ENCODE data around the gene SGIP1.

SGIP1 gene

DNA sequence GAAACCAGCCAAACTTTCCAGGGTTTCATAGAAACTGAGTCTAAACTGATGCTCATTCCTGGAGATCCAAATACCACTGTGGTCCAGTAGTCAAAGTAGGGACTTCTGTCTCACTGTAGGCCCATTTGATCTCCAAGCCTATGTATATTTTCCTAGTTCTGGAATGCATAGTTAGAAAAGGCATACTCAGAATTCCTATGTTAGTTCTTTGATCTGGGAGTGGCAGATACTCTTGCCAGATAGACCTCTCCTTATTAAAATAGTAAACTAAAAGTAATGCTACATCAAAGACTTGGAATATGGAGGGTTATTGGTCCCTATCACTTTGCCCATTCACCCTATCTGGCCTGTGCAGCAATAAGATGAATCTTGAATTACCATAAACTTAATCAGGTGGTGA is 10.4 kb upstream of the SGIP1 start:
- DNase-seq (ENCODE audit: low read depth in 2 of 2): no peak

DNA sequence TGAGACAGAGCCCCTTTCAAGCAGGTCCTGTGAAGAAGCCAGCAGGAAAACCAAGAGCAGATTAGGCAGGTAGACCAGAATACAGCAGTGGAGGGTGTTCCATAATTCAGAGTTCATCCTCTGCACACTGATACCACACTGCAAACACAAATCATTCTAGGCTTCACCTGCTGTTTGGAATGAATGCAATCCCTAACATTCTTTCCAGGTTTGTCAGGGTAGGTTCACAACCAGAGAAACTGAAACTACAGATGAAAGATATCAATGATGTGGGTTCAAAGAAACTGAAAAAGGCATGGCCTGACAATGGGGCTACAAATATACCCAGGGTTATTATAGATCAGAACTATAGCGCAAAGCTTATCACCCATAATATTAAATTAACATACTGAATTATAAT is 8.9 kb upstream of the SGIP1 start:
- DNase-seq (ENCODE audit: low read depth in 2 of 2): no peak

DNA sequence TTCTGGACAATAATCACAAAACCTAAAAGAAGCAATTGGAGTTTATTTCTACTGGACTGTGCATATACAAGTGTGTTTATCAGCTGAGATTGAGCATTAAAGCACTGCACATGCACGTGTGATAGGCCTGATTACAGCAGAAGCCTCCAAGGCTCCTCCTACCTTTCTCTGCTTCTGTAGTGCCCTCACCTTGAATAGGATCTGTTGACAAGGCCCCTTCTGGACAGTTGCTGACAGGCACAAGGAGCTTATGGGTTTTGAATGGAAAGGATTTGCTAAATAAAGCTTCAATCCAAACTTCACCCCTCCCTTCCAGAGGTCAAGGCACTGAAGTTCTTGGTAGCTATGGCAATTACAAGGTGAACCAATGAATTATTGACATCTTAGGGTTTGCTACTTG is 7.9 kb upstream of the SGIP1 start:
- DNase-seq (ENCODE audit: low read depth in 2 of 2): no peak

DNA sequence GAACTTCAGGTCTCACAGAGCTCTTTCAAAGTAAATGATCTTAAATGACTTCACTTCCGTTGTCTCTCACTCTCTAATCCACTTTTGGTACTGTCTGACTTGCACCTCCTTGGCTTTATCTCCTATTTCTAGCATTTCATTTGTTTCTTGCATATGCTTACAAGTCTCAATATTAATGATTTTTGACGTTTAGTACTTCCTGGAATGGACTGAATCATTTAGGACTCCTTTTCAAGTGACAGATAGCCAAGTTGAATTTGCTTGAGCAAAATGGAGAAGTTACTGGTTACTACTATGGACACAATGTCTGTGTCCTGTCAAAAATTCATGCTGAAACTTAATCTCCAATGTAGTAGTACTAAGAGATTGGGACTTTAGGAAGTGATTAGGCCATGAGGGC is 7.0 kb upstream of the SGIP1 start:
- DNase-seq (ENCODE audit: low read depth in 2 of 2): no peak

DNA sequence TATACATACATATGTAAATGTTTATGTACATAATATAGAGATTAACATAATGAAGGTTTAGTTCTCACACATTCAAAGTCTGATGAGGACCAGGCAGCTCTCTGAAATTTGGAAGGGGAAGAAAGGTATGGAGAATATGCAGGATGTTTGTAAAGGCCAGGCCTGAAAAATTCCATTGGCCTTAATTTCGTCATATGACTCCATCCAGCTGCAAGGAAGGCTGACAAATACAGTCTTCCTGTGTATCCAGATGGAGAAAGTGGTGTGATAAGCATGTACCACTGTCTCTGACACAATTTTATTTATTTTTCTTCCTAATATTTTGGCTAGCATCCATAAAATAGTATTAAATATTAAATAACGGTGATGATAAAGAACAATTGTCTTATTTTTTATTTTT is 6.3 kb upstream of the SGIP1 start:
- no peak for DNase-seq (ENCODE audit: low read depth in 2 of 2)

DNA sequence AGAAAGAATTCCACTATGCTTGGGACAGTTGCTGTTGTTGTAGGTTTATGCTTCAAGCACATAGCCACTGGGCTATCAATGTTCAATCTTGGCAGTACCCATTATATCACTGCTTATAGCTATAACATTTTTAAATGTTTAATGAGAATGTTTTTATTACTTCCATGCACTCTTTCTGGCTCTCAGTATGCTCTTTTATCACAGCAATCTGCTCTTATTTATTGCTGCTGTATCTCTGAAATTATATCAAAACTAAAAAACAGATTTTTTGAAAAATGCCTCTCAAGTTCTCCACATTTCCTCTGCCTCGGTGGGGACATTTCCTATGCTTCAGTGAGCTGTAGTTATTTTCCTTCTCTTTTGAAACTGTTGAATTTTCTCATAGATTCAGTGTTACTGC is 5.4 kb upstream of the SGIP1 start:
- no peak for DNase-seq (ENCODE audit: low read depth in 2 of 2)

DNA sequence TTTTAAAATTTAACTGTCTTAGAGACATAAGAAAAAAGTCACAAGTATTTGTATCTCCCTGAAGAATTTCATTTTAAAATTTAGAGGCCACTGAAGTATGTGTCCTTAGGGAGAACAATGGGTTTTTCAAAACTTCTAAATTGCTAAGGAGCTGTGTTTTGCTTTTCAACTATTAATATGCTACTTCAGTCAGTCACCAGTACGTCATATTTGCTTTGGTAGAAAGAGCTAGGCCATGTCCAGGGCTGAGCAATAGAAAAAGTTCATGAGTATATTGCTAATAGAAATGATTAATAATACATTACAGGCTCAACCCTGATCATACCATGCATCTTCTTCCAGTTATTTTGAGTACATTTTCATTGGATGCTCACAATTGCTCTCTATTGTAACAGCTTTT is 1.7 kb upstream of the SGIP1 start:
- DNase-seq (ENCODE audit: low read depth in 2 of 2): no peak

DNA sequence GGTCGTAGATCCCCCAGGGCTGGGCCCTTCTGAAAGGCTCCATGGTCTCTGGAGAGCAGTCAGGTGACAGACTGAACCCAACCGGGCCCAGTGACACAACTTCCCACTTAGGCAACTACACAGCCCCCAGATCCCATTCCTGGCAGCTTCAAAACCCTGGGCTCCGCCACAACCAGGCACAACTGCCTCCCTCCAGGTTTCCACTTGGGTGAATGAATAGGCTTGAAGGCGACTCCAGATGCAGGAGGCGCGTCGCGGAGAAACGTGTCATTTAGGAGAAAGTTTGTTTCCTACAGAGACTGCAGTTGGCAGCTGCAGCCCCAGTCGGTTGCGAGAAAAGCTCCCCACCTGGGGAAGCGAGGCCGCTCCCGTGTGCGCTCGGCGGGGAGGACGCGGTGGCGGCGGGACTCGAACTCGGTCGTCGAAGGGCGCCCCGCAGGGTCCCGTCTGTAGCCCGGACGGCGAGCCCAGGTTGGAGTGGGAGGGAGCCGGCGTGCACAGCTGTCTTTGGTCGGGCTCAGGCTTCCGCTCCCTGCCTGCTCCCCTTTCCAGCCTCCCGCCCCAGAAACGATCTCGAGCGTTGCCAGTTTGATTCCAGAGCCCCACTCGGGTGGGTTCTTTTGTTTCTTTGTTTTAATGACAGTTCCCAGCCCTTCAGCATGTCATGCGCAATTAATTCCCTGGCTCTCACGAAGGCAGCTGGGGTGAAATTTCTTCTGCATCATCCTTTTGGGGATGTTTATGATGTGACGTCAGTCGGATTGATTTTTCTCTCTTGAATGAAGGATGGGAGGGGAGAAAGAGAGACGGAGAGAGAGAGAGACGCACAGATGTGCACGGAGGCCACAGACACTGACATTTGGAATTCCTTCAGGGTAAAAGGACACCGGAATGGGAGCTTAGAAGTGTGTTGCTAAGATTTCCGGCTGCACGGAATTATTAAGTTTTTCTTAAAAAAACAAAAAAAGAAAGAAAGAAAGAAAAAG is 862 bp upstream of the SGIP1 start:
- no peak for DNase-seq (ENCODE audit: low read depth in 2 of 2)

DNA sequence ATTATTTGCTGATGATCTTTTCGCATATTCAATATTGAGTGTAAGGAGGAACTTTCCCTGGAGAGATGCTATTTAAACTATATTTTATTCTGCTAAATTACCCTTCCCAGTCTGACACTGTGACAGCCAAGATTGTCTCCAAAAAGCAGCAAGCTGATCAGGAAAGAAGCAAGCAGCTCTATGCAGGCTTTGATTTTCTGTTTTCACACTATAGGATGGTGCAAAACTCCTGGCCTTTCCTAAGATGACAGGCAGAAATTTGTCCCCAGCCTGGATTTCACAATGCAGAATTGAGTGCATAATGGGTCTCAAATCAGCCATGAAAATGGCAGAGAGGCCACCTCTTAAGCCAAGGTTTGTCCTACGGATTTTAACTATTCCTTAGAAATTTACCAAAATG is 1.1 kb downstream of the SGIP1 start:
- DNase-seq (ENCODE audit: low read depth in 2 of 2): no peak

DNA sequence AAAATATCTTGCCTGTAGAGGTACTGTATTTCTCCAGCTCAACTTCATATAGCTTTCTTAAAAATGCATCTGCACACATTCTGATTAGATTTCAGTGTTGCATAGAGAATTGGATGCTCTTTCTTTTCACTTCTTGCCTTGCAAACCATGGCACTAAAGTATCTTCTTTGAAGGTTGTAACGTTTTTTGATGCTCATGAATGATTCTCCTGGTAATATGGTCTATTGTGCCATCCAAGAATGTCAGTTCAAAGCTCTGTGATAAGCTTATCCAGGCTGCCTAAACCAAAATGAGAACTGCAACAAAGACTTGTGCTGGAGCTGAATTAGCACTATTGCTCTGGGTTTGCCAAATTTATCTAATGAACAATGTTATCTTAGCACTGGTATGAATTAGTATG is 1.9 kb downstream of the SGIP1 start:
- DNase-seq (ENCODE audit: low read depth in 2 of 2): no peak

DNA sequence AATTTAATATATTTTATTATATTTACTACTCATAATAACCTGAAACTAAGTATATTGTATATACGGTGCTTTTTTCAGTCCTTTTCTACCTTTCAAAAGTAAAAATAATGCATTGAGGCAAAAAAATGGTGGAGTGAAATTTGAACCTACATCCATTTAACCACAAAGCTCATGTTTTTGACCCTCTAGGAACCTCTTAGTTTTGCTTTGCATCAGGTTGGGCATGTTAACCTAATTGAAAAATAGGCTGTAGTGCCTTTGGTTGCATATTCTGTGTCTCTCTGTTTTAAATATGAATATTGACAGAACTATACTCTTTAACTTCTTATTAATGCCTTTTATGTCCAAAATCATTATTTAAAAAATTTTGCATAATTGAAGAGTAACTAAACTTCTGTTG is 3.8 kb downstream of the SGIP1 start:
- no peak for DNase-seq (ENCODE audit: low read depth in 2 of 2)

DNA sequence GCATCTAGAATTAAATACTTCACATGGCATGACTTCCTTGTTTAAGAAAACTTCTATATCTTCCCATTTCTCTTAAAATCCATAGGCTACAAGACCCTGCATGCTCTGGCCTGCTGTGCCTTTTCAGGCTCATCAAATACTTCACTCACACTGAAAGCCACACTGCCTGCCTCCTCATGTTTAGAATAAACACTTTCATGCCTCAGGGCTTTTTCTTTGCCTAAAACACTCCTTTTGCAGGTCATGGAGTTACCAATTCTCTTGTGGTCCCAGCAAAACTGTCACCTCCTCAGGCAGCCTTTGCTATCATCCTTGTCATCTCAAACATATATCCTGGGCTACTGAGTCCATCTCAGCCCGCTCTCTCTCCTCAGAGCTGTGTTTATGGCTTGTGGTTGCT is 5.5 kb downstream of the SGIP1 start:
- no peak for DNase-seq (ENCODE audit: low read depth in 2 of 2)

DNA sequence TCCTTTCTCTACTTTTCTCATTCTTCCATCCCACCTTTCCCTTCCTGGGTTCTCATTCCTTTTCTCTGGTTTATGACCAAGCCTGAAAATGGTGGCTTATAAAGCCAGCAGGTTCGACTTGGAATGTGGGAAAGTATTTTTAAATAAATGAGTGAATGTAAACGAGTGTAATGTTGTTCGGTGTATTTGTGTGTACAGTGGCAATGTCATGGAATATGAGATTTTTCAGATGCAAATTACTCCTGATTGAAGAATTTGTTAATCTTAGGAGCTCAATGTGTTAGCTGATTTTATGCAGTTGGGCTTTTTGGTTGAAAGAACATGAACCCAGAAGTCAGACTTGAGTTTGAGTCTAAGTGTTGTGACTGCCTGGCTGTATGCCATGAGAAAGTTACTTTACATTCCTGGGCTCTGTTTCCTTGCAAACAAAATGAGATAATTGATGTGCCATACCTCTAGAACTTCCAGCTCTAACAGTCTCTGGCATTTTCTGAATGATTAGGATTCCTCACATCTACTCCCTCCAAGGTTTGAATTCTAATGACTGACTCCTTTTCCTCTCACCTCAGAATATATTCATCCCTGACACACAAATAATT is 6.6 kb downstream of the SGIP1 start:
- DNase-seq (ENCODE audit: low read depth in 2 of 2): no peak

DNA sequence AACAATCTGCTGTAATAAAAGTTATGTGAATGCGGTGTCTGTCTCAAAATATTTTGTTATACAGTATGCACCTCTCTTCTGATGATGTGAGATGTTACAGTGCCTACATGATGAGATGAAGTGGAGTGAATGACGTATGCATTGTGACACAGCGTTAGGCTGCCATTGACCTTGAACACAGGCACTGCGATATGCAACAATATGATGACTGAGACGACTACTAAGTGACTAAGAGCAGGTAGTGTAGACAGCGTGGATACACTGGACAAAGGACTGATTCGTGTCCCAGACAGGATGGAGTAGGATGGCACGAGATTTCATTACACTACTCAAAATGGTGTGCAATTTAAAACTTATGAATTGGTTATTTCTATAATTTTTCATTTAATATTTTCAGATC is 8.4 kb downstream of the SGIP1 start:
- no peak for DNase-seq (ENCODE audit: low read depth in 2 of 2)

DNA sequence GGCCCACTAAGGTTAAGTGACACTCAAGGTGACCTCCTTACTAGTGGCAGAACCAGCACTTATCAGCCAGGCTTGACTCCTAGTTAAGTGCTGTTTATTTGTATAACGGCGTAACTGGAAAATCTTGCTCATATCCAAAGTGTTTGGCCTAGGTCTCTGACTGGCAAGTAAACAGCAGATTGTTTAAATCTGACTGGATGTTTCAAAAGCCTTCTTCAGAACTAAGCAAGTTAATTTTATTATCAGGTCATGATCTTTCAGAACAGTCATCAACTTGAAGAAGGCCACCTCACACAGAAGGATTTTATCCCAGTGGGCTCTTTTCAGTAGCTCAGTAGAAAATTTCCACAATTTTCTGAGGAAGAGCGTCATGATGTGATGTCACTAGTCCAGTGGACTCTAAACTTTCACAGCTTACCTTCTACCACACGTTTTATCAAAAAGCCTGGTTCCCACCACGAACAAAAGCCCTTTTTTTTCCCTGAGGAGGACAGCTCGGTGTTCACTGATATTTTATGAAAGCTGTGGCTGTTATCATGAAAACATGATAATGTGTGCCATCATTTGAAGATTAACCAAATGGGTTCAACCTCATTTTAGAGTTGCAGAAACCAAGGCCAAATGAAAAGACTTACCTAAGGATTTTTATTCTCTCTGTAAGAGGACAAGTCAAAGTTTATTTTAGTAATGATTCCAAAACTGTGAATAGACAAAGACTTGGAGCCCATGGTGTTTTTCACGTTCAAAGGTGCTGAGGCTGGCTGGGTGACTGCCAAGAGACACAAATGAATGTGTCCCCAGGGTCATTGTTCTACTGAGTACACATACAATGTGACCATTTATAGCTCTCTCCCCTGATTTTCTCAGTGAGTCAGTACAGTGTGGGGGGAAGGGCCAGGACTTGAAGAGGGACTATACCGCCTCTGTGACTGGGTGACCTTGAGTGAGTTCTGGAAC is 9.1 kb downstream of the SGIP1 start:
- no peak for DNase-seq (ENCODE audit: low read depth in 2 of 2)

DNA sequence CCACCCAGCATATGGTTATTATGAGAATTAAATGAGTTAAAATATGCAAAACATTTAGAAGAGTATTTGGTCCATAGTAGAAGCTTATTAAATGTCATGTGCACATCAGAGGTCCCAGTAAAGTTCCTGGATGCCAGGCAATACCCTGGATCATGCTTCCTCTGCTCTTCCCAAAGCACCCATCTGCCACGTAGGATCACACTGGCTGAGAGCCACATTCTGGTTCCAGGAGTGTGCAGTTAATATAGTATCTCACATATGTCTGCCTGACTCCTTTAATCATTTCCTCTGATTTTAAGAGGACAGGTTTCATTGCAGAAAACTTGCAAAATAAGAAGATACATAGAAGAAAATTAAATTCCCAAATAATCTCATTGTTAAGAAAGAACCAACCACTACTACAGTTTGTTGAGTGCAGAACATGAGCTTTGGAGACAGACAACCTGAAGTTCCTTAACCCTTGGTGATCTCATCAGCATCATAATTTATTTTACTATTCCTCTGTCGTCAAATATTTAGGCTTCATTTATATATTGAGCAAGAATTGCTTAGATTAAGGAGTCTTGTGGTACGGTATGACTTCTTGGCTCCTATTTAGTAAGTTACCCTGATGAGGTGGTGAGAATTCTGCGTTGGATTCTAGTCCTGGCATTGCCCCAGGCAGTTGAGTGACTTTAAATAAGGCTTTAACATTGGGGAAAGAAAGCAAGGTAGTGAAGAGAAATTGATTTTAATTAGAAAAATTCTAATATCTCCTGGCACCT is 12.3 kb downstream of the SGIP1 start:
- no peak for DNase-seq (ENCODE audit: low read depth in 2 of 2)

DNA sequence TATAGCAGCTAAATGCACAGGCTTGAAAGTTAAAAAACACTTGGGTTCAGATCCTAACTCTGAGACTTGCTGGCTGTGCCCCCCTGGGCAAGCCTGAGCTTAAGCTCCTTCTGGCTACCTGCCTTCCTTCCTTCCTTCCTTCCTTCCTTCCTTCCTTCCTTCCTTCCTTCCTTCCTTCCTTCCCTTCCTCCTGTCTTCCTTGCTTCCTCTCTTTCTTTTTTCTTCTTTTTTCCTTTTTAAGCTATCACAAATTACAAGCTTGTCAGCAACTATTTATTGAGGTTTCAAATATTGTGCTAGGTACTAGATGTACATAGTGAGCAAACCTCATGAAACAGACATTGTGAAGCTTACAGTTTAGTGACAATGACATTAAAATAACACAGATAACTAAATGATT is 15.1 kb downstream of the SGIP1 start:
- DNase-seq (ENCODE audit: low read depth in 2 of 2): no peak

DNA sequence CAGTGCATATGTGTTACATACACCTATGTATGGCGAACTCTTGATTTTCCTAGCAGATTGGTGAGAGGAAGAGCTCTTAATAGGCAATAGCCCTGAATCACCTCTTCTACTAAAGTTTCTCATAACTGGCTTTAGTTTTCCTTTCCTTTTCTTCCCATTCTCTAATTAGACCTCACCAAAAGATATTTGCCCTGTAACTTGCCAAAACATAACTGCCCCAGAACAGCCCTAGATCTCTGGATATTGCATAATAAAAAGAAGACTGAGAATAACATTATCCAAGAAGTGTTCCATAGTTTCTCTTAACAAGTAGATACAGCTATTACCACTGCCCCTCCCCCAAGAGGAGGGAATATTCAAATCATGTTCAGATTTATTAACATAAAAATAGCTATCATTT is 16.3 kb downstream of the SGIP1 start:
- no peak for DNase-seq (ENCODE audit: low read depth in 2 of 2)

DNA sequence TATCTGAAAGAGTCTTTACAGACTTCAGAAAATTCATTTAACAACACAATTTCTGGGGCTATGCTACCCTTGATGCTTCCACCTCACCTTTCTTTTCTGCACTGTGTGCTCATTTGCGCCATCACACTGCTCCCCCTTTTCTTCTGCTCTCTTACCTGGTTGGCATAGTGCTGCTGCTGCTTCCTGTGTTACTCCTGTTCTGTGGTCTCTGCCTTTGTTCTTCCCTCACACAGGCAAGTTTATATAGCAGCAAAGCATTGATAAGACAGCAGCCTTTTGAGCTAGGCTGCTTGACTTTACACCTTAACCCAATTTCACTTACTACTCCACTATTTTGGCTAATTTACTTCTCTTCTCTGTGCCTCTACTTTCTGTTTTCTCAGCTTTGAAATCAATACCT is 18.3 kb downstream of the SGIP1 start:
- DNase-seq (ENCODE audit: low read depth in 2 of 2): no peak

DNA sequence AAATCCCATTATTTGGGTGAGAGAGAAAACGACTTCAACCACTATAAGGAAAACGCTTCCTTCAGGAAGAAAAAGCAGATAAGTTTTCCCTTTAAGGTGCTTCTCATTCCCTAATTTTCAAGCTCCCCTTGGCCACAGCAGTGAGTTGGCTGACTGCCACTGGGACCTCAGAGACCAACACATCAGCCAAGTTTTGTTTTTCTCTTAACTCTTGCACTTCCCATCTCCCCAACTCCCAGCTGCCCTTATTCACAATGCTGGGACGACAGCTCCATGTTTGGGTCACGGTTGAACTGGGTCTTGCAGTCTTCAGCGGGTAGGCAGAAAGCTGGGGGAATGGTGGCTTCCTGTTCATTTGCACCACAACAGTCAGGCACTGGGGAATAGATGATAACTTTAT is 18.9 kb downstream of the SGIP1 start:
- DNase-seq (ENCODE audit: low read depth in 2 of 2): no peak

DNA sequence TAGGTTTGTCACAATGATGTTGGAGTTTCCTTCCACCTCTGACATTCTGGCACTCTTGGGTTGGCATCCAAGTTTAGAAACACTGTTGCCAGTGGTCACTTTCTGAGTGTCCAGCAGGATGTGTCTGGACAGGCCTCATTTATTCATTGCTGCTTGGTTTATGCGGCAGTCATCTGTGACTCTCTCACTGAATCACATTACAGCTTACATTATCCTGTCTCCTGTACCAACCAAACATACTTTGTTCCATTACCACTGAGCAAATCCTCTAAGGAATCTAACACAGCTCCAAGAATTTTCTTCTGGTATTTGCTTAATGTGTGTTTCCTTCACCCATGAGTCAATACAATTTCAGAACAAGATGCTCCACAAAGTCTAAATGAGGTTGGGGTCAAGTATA is 19.9 kb downstream of the SGIP1 start:
- DNase-seq (ENCODE audit: low read depth in 2 of 2): no peak

DNA sequence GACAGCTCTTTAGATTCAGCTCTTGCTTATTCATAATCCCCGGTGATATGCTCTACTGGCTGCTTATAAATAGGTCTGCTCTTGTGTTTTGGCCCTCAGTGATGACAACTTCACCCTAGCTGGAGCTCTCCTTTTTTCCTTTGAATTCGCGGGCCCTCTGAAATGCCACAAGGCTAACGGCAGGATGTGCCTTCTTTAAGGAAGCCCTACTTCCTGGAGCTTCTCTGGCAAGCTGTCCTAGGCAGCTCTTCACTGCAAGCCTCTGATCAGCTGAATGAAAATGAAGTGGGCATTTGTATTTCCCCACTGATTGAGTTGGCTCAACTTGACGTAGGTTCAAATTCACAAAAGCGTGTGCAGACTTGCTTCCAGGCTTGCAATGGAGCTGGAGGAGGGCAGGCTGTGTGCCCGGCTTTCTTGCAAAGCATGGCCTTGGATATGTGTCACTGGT is 22.2 kb downstream of the SGIP1 start:
- DNase-seq (ENCODE audit: low read depth in 2 of 2): no peak

All from stimulated activated CD8-positive, alpha-beta memory T cell treated with anti-CD3 and anti-CD28 coated beads, Interleukin-2, amount 100 ng/mL, for 48 hours (primary cell).